Measurements from ENCODE around the gene CAPN15. TPM values are rescaled to one million over a fixed set of nuclear protein-coding genes. Genes with fewer than 3 reads are reported as not detected.

Gene CAPN15
- total RNA-seq, 6 experiments from 2014 or later = 17.3 to 34.3 (median 23.3) TPM

GRCh38 chr16:561957-562938, 34.7 kb downstream of the CAPN15 start:
- intact Hi-C loops (cut with DNase I) = no loop called here
- 65% methylated on average over 4 of the region's 43 CpGs for WGBS (ENCODE audit: insufficient coverage, low coverage, low lambda C conversion rate, missing lambda C conversion rate)
- ATAC-seq = no peak
- TF ChIP-seq POLR2A (IDR thresholded peaks at IDR 0.05) (no peak), CTCF (IDR thresholded peaks at IDR 0.05) (no peak)
- no peaks in the 10 kb centered on the region for H3K9me3 ChIP-seq
- peaks cover 0 to 10% (median 0%) of the 10 kb centered on the region in 4 donors for H3K4me1 ChIP-seq
- no peak overlapping the region for H3K27ac ChIP-seq
- H3K36me3 ChIP-seq = no peaks in the 10 kb centered on the region
- DNase-seq = no peak
- no peaks in the 10 kb centered on the region for H3K27me3 ChIP-seq
- no peak overlapping the region for H3K4me3 ChIP-seq

- no peaks in the 10 kb centered on the region for H3K36me3 ChIP-seq
- intact Hi-C loops (cut with DNase I) = no loop called here
- no peak for ATAC-seq
- no peaks in the 10 kb centered on the region for H3K9me3 ChIP-seq
- no peak overlapping the region for H3K4me3 ChIP-seq
- DNase-seq = no peak
- peaks cover 0 to 8% (median 0%) of the 10 kb centered on the region in 4 donors for H3K4me1 ChIP-seq
- WGBS (ENCODE audit: insufficient coverage, low coverage, low lambda C conversion rate, missing lambda C conversion rate) = 62% methylated on average over 6 of the region's 30 CpGs
- TF ChIP-seq CTCF (IDR thresholded peaks at IDR 0.05) (no peak), POLR2A (IDR thresholded peaks at IDR 0.05) (no peak)
- no peak overlapping the region for H3K27ac ChIP-seq
- H3K27me3 ChIP-seq = no peaks in the 10 kb centered on the region
Measured at GRCh38 chr16:563072-563644, 35.6 kb downstream of the CAPN15 start.

GRCh38 chr16:564690-565418, 37.3 kb downstream of the CAPN15 start:
- no peaks in the 10 kb centered on the region for H3K27me3 ChIP-seq
- ATAC-seq = no peak
- no CpG with 5 or more reads among the region's 42 CpGs for WGBS (ENCODE audit: insufficient coverage, low coverage, low lambda C conversion rate, missing lambda C conversion rate)
- DNase-seq = no peak
- H3K9me3 ChIP-seq = no peaks in the 10 kb centered on the region
- TF ChIP-seq POLR2A (IDR thresholded peaks at IDR 0.05) (no peak), CTCF (IDR thresholded peaks at IDR 0.05) (no peak)
- intact Hi-C loops (cut with DNase I) = no loop called here
- H3K4me3 ChIP-seq = no peak overlapping the region
- no peaks in the 10 kb centered on the region for H3K36me3 ChIP-seq
- no peak overlapping the region for H3K27ac ChIP-seq
- peaks cover 0 to 4% (median 0%) of the 10 kb centered on the region in 4 donors for H3K4me1 ChIP-seq

- ATAC-seq = no peak
- no peak for DNase-seq
- Histone ChIP-seq H3K9me3 (no peaks in the 10 kb centered on the region), H3K4me3 (no peak overlapping the region), H3K27me3 (no peaks in the 10 kb centered on the region), H3K4me1 (peaks cover 0 to 7% (median 0%) of the 10 kb centered on the region in 4 donors), H3K36me3 (no peaks in the 10 kb centered on the region), H3K27ac (no peak overlapping the region)
- intact Hi-C loops (cut with DNase I) = no loop called here
- 40% methylated on average over 1 of the region's 35 CpGs for WGBS (ENCODE audit: insufficient coverage, low coverage, low lambda C conversion rate, missing lambda C conversion rate)
- TF ChIP-seq CTCF (IDR thresholded peaks at IDR 0.05) (no peak), POLR2A (IDR thresholded peaks at IDR 0.05) (no peak)
Measured at GRCh38 chr16:565419-566330, 38.2 kb downstream of the CAPN15 start.

Data from right lobe of liver (tissue), 6 donors.